GM12892 (cell line): ENCODE results near the gene CD109.

Experiments used
- POLR2A ChIP-seq: IDR thresholded peaks from 2 replicates; pipeline ENCODE4 v1.6.1; 2011; ENCODE audit warnings: low read depth, low read length, control low read depth
- POLR2AphosphoS5 ChIP-seq: IDR thresholded peaks from 2 replicates; pipeline ENCODE4 v1.6.1; 2011; ENCODE audit warnings: low read depth, low read length, control low read depth
- TAF1 ChIP-seq: IDR thresholded peaks from 2 replicates; pipeline ENCODE4 v1.6.1; 2011; ENCODE audit warnings: low read depth, mild to moderate bottlenecking, control low read depth, low read length, borderline replicate concordance

GRCh38 chr6:73649783-73650182 lies 46.2 kb upstream of the CD109 start:
- TF ChIP-seq POLR2A (no peak), POLR2AphosphoS5 (no peak), TAF1 (no peak)
